CD4-positive, alpha-beta T cell treated with Interleukin-4 for 4 hours (primary cell): ENCODE results near the gene HCN1.

Experiments used
- DNase-seq: peaks from one replicate; pipeline ENCODE4 v3.0.0-alpha.2; 2020

The HCN1 gene

GRCh38 chr5:45279109-45279508, 417.1 kb downstream of the HCN1 start:
- no peak for DNase-seq

- DNase-seq: no peak
These were observed 418.3 kb downstream of the HCN1 start for GRCh38 chr5:45277860-45278259.

DNA sequence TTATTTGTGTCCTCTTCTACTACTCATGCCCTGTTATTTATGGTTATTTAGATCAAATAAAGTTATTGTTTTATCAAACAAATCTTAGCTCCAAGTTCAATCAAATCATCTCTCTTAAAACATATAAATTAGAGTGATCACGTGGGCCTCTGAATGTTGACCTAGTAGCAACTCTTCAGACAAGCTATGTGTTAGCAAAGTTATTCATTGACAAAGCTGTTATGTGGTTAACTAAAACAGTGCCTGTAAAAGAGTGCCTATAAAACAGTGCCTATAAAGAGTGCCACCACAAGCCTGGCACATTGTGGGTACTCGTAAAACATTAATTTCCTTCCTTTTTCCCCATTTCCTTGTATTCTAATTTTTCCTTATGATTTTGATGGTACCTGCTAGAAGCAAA, 421.9 kb downstream of the HCN1 start:
- no peak for DNase-seq

DNA sequence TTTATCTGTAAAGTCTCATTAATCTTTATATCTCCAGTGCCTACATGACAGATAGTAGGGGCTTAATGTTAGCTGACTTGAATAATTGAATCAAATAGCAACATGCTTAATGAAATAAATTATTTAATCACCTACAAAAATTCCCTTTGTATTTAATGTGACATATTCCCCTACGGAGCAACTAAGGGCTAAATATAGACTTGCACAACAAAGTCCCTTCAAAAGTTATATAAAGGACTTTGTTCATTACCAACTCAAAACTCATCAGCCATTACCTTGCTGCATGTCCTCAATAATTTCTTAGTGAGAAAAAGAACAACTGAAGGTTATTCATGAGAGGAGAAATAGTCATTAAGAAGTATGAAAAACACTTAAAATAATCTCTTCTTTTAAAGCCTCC, 424.6 kb downstream of the HCN1 start:
- DNase-seq: no peak

DNA sequence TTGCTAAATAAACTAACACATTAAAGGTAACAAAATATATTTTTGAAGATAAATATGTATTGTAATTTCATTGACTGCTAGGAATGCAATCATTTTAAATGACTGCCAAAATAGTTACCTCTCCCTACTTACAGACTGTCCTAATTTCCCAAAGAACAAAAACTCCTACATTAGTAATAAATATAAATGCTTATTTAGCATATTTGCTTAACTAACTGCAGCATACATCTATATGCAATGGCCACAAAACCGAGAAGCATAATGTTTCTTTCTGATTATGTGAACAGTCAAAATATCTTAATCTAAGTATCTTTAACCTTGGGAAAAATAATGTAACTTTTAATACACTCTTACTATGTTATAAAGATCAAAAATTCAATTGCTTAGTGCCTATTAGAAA, 431.7 kb downstream of the HCN1 start:
- no peak for DNase-seq

- no peak for DNase-seq
These were observed 434.1 kb downstream of the HCN1 start for GRCh38 chr5:45262061-45262590.

DNA sequence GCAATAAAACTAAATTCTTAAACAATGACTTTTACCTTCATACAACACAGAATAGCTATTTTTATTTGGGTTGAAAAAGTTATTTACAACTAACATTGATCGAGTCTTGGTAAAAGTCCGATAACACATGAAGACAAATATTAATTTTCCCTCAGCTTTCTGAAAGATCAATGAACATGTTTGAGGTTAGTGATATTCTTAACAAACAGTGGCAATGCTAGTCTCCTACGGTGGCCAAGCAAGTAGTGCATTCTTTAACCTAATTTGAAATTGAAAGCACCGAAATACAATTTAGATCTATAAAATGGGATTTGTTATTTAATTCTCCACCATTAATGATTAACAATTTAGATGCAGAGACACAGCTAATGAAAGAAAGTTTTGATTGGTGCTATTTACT, 435.1 kb downstream of the HCN1 start:
- no peak for DNase-seq

- DNase-seq: no peak
These were observed 435.9 kb downstream of the HCN1 start for GRCh38 chr5:45260292-45260691.

GRCh38 chr5:45252978-45253377, 443.2 kb downstream of the HCN1 start:
- no peak for DNase-seq

DNA sequence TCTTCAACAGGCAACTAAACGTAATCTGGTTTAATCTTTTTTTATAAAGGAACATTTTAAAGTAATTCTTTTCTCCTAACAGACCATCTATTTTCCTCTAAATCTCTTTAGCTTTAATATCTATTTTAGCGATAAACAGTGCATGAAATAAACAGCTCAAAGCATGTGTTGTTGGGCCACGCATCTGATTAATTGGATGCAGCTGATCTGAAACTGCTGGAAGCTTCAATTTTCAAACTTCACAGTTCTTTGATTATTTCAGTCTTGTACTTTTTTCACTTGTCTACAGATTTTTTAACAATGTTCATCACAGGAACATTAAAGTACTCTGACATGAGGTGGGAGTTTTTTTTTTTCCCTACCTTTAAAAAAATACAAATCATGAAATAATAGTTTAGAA, 443.6 kb downstream of the HCN1 start:
- DNase-seq: no peak

- DNase-seq: no peak
These were observed 470.6 kb downstream of the HCN1 start for GRCh38 chr5:45225571-45226031.

- DNase-seq: no peak
These were observed 490.7 kb downstream of the HCN1 start for GRCh38 chr5:45205403-45205961.
